Measurements from ENCODE around the gene GRIN2A. TPM values are rescaled to one million over a fixed set of nuclear protein-coding genes. Genes with fewer than 3 reads are reported as not detected.

The GRIN2A gene
- total RNA-seq, 1 donor from 2014 or later, result 0.03 TPM

GRCh38 chr16:9977333-9977897 lies 204.8 kb downstream of the GRIN2A start:
- ATAC-seq, result no peak
- no peak for DNase-seq (ENCODE audit: low spot score)

GRCh38 chr16:9976601-9977000 lies 205.6 kb downstream of the GRIN2A start:
- no peak for ATAC-seq
- DNase-seq (ENCODE audit: low spot score), result no peak

- ATAC-seq (no peak), DNase-seq (ENCODE audit: low spot score) (no peak)
Measured at GRCh38 chr16:9971907-9972306, 210.3 kb downstream of the GRIN2A start.

GRCh38 chr16:9970796-9971195 lies 211.4 kb downstream of the GRIN2A start:
- no peak for ATAC-seq
- DNase-seq (ENCODE audit: low spot score), result no peak

- no peak for ATAC-seq
Measured at GRCh38 chr16:9970244-9970643, 212.0 kb downstream of the GRIN2A start.

GRCh38 chr16:9969580-9969979 lies 212.6 kb downstream of the GRIN2A start:
- no peak for ATAC-seq

More at GRCh38 chr16:9970244-9970643, 212.0 kb downstream of the GRIN2A start:
- no peak for DNase-seq (ENCODE audit: low spot score)

GRCh38 chr16:9966569-9967157 lies 215.6 kb downstream of the GRIN2A start:
- DNase-seq (ENCODE audit: low spot score), result no peak
- ATAC-seq, result no peak

More at GRCh38 chr16:9969580-9969979, 212.6 kb downstream of the GRIN2A start:
- DNase-seq (ENCODE audit: low spot score), result no peak

- no peak for ATAC-seq
- DNase-seq (ENCODE audit: low spot score), result no peak
Measured at GRCh38 chr16:9965079-9965478, 217.1 kb downstream of the GRIN2A start.

GRCh38 chr16:9964426-9964825 lies 217.8 kb downstream of the GRIN2A start:
- ATAC-seq (no peak), DNase-seq (ENCODE audit: low spot score) (no peak)

- ATAC-seq (no peak), DNase-seq (ENCODE audit: low spot score) (no peak)
Measured at GRCh38 chr16:9957433-9957832, 224.8 kb downstream of the GRIN2A start.

GRCh38 chr16:9957002-9957401 lies 225.2 kb downstream of the GRIN2A start:
- no peak for ATAC-seq
- no peak for DNase-seq (ENCODE audit: low spot score)

GRCh38 chr16:9955677-9956076 lies 226.6 kb downstream of the GRIN2A start:
- DNase-seq (ENCODE audit: low spot score) (no peak), ATAC-seq (no peak)

GRCh38 chr16:9953908-9954570 lies 228.2 kb downstream of the GRIN2A start:
- ATAC-seq (no peak), DNase-seq (ENCODE audit: low spot score) (no peak)

- DNase-seq (ENCODE audit: low spot score) (no peak), ATAC-seq (no peak)
Measured at GRCh38 chr16:9950658-9951057, 231.6 kb downstream of the GRIN2A start.

GRCh38 chr16:9949396-9949795 lies 232.8 kb downstream of the GRIN2A start:
- no peak for ATAC-seq
- DNase-seq (ENCODE audit: low spot score), result no peak

GRCh38 chr16:9948933-9949332 lies 233.3 kb downstream of the GRIN2A start:
- DNase-seq (ENCODE audit: low spot score), result no peak
- no peak for ATAC-seq

- ATAC-seq, result no peak
- no peak for DNase-seq (ENCODE audit: low spot score)
Measured at GRCh38 chr16:9946022-9946720, 236.1 kb downstream of the GRIN2A start.

GRCh38 chr16:9943121-9943520 lies 239.1 kb downstream of the GRIN2A start:
- DNase-seq (ENCODE audit: low spot score), result no peak
- ATAC-seq, result no peak

GRCh38 chr16:9941245-9941644 lies 241.0 kb downstream of the GRIN2A start:
- ATAC-seq, result no peak
- no peak for DNase-seq (ENCODE audit: low spot score)

GRCh38 chr16:9934723-9935508 lies 247.3 kb downstream of the GRIN2A start:
- DNase-seq (ENCODE audit: low spot score), result no peak
- no peak for ATAC-seq

Data from left lobe of liver (tissue), 2 donors.